DLD1 (cell line): Measurements from ENCODE around the gene EIF4B.
"Not testable (repeated sequence)": the region's sequence is repeated elsewhere in the genome, so short reads cannot be mapped to it uniquely, and the experiment has no call there.

Source experiments
- in situ Hi-C: cut with HindIII; loops from 2 replicates; pipeline ENCODE4 v1.10.0; 2017; ENCODE audit warnings: low sequenced_read_pairs

The EIF4B gene

GRCh38 chr12:53005986-53006809, at the start of gene EIF4B:
Gene EIF4B (plus strand): TSS chr12:53006456. CDS start chr12:53006484, 28 bp downstream.
- in situ Hi-C loops: no loop called here

- in situ Hi-C loops: no loop called here
These were observed 49.3 kb upstream of the EIF4B start for GRCh38 chr12:52956987-52957386.

GRCh38 chr12:52964556-52965336, 41.5 kb upstream of the EIF4B start:
- in situ Hi-C loops: no loop called here

- in situ Hi-C loops: no loop called here
These were observed 40.9 kb upstream of the EIF4B start for GRCh38 chr12:52965337-52965731.

GRCh38 chr12:52969166-52969795, 37.0 kb upstream of the EIF4B start:
- in situ Hi-C loops: no loop called here

- in situ Hi-C loops: no loop called here
These were observed 36.3 kb upstream of the EIF4B start for GRCh38 chr12:52969828-52970569.

GRCh38 chr12:52971679-52972329, 34.5 kb upstream of the EIF4B start:
- in situ Hi-C loops: no loop called here

- in situ Hi-C loops: no loop called here
These were observed 31.1 kb upstream of the EIF4B start for GRCh38 chr12:52975204-52975603.

- in situ Hi-C loops: no loop called here
These were observed 30.3 kb upstream of the EIF4B start for GRCh38 chr12:52975820-52976573.

GRCh38 chr12:52976574-52977071, 29.6 kb upstream of the EIF4B start:
- in situ Hi-C loops: no loop called here

- in situ Hi-C loops: no loop called here
These were observed 29.1 kb upstream of the EIF4B start for GRCh38 chr12:52977170-52977569.

GRCh38 chr12:52980096-52980649, 26.1 kb upstream of the EIF4B start:
- in situ Hi-C loops: loop anchor here (5.0 to 10.0 kb wide), 2 partner anchors 88 to 605 kb away; no protein-coding TSS in a partner anchor

- in situ Hi-C loops: loop anchor here (5.0 to 10.0 kb wide), 2 partner anchors 89 to 606 kb away; no protein-coding TSS in a partner anchor
These were observed 25.4 kb upstream of the EIF4B start for GRCh38 chr12:52980650-52981423.

GRCh38 chr12:52984136-52984535, 22.1 kb upstream of the EIF4B start:
- in situ Hi-C loops: loop anchor here (5.0 to 10.0 kb wide), 2 partner anchors 92 to 609 kb away; no protein-coding TSS in a partner anchor

GRCh38 chr12:52988898-52989297, 17.4 kb upstream of the EIF4B start:
- in situ Hi-C loops: loop anchor here (10.0 kb wide), 1 partner anchor 614 kb away; no protein-coding TSS in a partner anchor

GRCh38 chr12:52990206-52990605, 16.1 kb upstream of the EIF4B start:
- in situ Hi-C loops: no loop called here

- in situ Hi-C loops: not testable (repeated sequence)
These were observed 14.0 kb upstream of the EIF4B start for GRCh38 chr12:52992240-52992639.
